ENCODE results near the gene SH3PXD2A.
A peak's percentile ranks its signal among the peaks of the same experiment; 100 is the strongest.
"Not testable (repeated sequence)": the region's sequence is repeated elsewhere in the genome, so short reads cannot be mapped to it uniquely, and the experiment has no call there.

Gene SH3PXD2A

DNA sequence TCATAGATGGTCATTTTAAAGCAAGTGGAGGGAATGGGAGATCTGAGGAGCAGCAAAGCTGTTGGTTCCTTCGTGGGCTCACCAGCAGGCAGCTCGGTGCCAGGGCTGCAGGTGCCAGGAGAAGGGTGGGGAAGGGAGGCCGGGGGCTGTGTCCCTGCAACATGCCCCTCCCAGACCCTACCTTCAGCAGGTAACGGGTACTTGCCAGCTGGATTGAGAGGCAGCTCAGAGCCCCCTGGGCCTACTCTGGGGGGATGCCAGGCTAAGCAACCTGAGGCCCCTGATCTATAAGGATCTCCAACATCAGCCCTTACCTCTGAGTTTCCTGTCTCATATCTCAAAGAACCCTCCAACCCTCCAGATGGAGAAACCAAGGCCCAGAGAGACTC is 188.6 kb downstream of the SH3PXD2A start:
- Histone ChIP-seq H3K36me3 (no peaks in the 10 kb centered on the region; the same call in 1 of the 2 replicates), H3K4me1 (peaks cover 10% of the 10 kb centered on the region; the same call in 1 of the 2 replicates), H3K9me3 (no peaks in the 10 kb centered on the region), H3K27me3 (no peaks in the 10 kb centered on the region), H3K4me3 (ENCODE audit: low read depth, low read length) (no peak overlapping the region)
- no peak for DNase-seq
- TF ChIP-seq, protein P1, sequence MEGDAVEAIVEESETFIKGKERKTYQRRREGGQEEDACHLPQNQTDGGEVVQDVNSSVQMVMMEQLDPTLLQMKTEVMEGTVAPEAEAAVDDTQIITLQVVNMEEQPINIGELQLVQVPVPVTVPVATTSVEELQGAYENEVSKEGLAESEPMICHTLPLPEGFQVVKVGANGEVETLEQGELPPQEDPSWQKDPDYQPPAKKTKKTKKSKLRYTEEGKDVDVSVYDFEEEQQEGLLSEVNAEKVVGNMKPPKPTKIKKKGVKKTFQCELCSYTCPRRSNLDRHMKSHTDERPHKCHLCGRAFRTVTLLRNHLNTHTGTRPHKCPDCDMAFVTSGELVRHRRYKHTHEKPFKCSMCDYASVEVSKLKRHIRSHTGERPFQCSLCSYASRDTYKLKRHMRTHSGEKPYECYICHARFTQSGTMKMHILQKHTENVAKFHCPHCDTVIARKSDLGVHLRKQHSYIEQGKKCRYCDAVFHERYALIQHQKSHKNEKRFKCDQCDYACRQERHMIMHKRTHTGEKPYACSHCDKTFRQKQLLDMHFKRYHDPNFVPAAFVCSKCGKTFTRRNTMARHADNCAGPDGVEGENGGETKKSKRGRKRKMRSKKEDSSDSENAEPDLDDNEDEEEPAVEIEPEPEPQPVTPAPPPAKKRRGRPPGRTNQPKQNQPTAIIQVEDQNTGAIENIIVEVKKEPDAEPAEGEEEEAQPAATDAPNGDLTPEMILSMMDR (IDR thresholded peaks at IDR 0.05; ENCODE audit: low read depth, low read length), result no peak

DNA sequence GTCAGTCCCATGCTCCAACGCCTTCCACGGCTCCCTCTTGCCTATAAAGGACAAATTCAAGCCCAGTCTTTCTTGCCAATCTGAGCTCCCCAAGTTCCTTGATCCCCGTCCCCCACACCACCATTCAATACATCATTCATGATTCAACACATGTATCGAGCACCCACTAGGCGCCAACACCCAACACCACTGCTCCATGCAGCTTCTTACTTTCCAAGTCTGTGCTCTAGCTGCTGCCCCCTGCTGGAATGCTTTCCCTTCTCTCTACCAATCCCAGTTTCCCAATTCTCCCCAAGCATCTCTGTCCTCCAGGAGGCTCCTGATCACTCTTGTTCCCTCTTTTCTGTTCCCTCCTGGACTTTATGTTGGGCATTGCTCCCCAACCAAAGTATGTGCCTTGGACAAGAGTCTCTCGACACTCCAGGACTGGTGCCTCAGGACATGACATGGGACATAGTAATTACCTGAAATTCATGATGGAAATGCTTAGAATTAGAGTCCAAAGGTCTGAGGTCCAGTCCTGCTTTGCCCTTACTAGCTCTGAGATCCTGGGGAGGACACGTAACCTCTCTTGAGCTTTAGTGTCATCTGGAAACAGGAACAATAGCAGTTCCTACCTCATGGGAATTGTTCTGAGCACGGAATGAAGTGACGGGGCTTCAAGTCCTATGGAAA is 189.2 kb downstream of the SH3PXD2A start:
- no peaks in the 10 kb centered on the region for H3K9me3 ChIP-seq
- H3K36me3 ChIP-seq, result no peaks in the 10 kb centered on the region; the same call in 1 of the 2 replicates
- H3K4me1 ChIP-seq, result peaks cover 10% of the 10 kb centered on the region; the same call in 1 of the 2 replicates
- DNase-seq, result peak; percentile 47
- H3K4me3 ChIP-seq (ENCODE audit: low read depth, low read length), result no peak overlapping the region
- TF ChIP-seq, protein P1 (IDR thresholded peaks at IDR 0.05; ENCODE audit: low read depth, low read length), result peak; percentile 66
- H3K27me3 ChIP-seq, result no peaks in the 10 kb centered on the region

- H3K4me1 ChIP-seq, result peaks cover 10% of the 10 kb centered on the region; the same call in 1 of the 2 replicates
These were observed 190.1 kb downstream of the SH3PXD2A start for GRCh38 chr10:103665162-103665889.

DNA sequence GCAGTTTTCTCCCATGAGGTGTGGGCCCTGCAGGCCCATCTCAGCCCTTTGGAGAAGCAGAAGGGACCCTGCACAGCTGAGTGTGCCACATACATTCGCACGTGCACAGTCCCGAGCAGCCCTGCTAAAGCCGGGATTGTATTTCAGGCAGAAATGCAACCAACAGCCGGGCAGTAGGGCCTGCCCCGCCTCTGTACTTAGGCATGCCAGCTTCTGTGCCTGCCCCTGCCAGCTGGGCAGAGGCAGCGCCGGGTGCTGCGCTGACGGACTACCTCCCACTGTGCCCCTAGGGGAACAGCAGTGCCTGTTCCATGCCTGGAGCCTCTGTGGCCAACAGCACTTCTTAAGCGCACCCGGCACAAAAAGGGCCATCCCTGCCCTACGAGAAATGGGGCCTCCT is 191.6 kb downstream of the SH3PXD2A start:
- Histone ChIP-seq H3K36me3 (no peaks in the 10 kb centered on the region; the same call in 1 of the 2 replicates), H3K4me1 (peaks cover 10% of the 10 kb centered on the region; the same call in 1 of the 2 replicates), H3K9me3 (no peaks in the 10 kb centered on the region), H3K27me3 (no peaks in the 10 kb centered on the region), H3K4me3 (ENCODE audit: low read depth, low read length) (no peak overlapping the region)
- DNase-seq, result no peak
- TF ChIP-seq, protein P1 (IDR thresholded peaks at IDR 0.05; ENCODE audit: low read depth, low read length), result no peak

More at GRCh38 chr10:103665162-103665889, 190.1 kb downstream of the SH3PXD2A start:
- Histone ChIP-seq H3K9me3 (no peaks in the 10 kb centered on the region), H3K4me3 (ENCODE audit: low read depth, low read length) (no peak overlapping the region), H3K27me3 (no peaks in the 10 kb centered on the region), H3K36me3 (no peaks in the 10 kb centered on the region; the same call in 1 of the 2 replicates)
- TF ChIP-seq, protein P1 (IDR thresholded peaks at IDR 0.05; ENCODE audit: low read depth, low read length), result no peak
- DNase-seq, result peak; percentile 19

GRCh38 chr10:103663236-103663635 is 192.1 kb downstream of the SH3PXD2A start:
- H3K4me1 ChIP-seq, result peaks cover 7% of the 10 kb centered on the region; the same call in 1 of the 2 replicates
- TF ChIP-seq, protein P1 (IDR thresholded peaks at IDR 0.05; ENCODE audit: low read depth, low read length), result no peak
- no peaks in the 10 kb centered on the region for H3K27me3 ChIP-seq
- DNase-seq, result no peak
- no peak overlapping the region for H3K4me3 ChIP-seq (ENCODE audit: low read depth, low read length)
- H3K36me3 ChIP-seq, result no peaks in the 10 kb centered on the region; the same call in 1 of the 2 replicates
- no peaks in the 10 kb centered on the region for H3K9me3 ChIP-seq

DNA sequence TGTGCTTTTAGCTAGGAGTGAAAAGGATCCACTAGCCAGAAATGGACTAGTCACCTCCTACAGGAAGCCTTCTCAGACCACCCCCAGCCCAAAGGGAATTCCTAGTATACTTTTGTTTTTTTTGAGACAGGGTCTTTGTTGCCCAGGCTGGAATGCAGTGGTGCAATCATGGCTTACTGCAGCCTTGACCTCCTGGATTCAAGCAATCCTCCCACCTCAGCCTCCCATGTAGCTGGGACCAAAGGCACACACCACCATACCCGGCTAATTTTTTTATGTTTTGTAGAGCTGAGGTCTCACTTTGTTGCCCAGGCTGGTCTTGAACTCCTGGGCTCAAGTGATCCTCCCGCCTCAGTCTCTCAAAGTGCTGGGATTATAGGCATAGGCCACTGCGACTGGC is 192.7 kb downstream of the SH3PXD2A start:
- not testable (repeated sequence) for H3K27me3 ChIP-seq; H3K4me1 ChIP-seq; H3K9me3 ChIP-seq; H3K4me3 ChIP-seq (ENCODE audit: low read depth, low read length); DNase-seq; H3K36me3 ChIP-seq
